Left forelimb (tissue), 1 donor: Measurements from ENCODE around the gene NFATC1.

ENCODE experiments used
- DNase-seq: peaks from one replicate; pipeline ENCODE4 v3.0.0-alpha.2; 2018; ENCODE audit warnings: low spot score

NFATC1 gene

GRCh38 chr18:79395761-79396404 lies at the start of gene NFATC1:
NFATC1 (plus strand) TSS chr18:79395930; CDS start chr18:79396225, 295 bp downstream.
- DNase-seq: peak; percentile 89

- no peak for DNase-seq
Measured at GRCh38 chr18:79345981-79346380, 49.7 kb upstream of the NFATC1 start.

GRCh38 chr18:79348066-79348465 lies 47.7 kb upstream of the NFATC1 start:
- DNase-seq: no peak

GRCh38 chr18:79352432-79352831 lies 43.3 kb upstream of the NFATC1 start:
- no peak for DNase-seq

- DNase-seq: no peak
Measured at GRCh38 chr18:79353267-79353666, 42.5 kb upstream of the NFATC1 start.

GRCh38 chr18:79354350-79354749 lies 41.4 kb upstream of the NFATC1 start:
- DNase-seq: no peak

GRCh38 chr18:79355433-79356335 lies 40.0 kb upstream of the NFATC1 start:
- no peak for DNase-seq

- no peak for DNase-seq
Measured at GRCh38 chr18:79356435-79356834, 39.3 kb upstream of the NFATC1 start.

- DNase-seq: no peak
Measured at GRCh38 chr18:79360933-79361332, 34.8 kb upstream of the NFATC1 start.

GRCh38 chr18:79361766-79362522 lies 33.8 kb upstream of the NFATC1 start:
- no peak for DNase-seq

GRCh38 chr18:79365701-79366100 lies 30.0 kb upstream of the NFATC1 start:
- no peak for DNase-seq

- DNase-seq: no peak
Measured at GRCh38 chr18:79366177-79367094, 29.3 kb upstream of the NFATC1 start.

- DNase-seq: no peak
Measured at GRCh38 chr18:79367480-79367879, 28.2 kb upstream of the NFATC1 start.

GRCh38 chr18:79367989-79368388 lies 27.7 kb upstream of the NFATC1 start:
- no peak for DNase-seq

GRCh38 chr18:79368681-79369080 lies 27.0 kb upstream of the NFATC1 start:
- DNase-seq: no peak

- DNase-seq: no peak
Measured at GRCh38 chr18:79371561-79372121, 24.1 kb upstream of the NFATC1 start.

GRCh38 chr18:79372461-79372860 lies 23.3 kb upstream of the NFATC1 start:
- DNase-seq: no peak

GRCh38 chr18:79372991-79373390 lies 22.7 kb upstream of the NFATC1 start:
- DNase-seq: no peak

- DNase-seq: no peak
Measured at GRCh38 chr18:79373736-79374135, 22.0 kb upstream of the NFATC1 start.

- no peak for DNase-seq
Measured at GRCh38 chr18:79374408-79375171, 21.1 kb upstream of the NFATC1 start.
